ENCODE data around the gene TNFSF12.

DNA sequence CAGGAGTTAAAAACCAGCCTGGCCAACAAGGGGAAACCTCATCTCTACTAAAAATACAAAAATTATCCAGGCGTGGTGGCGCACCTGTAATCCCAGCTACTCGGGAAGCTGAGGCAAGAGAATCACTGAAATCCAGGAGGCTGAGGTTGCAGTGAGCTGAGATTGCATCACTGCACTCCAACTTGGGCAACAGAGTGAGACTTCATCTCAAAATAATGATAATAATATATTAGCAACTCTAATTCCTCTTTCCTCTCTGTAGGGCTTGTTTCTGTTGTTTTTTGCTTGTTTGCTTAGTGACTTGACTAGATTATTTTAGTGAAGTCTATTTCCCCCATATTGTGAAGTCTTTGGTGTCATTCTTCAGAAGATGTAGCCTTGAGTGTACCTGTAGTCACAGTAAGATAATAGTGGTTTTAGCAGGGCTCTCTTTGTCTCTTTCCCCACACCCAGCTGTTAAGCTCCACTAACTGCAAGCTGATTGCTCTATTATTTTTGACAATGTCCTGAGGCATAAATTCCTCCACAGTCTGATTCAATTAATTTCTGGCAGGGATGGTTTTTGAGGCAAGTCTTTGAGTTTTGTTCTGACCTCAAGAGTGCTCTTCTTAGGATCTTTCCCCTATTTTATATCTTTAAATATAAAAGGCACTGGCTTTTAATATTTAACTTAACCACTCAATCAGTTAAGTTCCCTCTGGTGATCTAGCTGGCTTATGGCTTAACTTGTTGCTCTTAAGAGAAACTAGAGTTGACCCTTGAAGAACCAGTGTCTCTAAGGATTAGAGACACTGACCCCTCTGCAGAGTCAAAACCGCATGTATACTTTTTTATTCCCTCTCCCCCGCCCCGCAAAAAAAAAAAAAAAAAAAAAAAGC, 18.6 kb upstream of the TNFSF12 start:
- TF ChIP-seq, protein P1, sequence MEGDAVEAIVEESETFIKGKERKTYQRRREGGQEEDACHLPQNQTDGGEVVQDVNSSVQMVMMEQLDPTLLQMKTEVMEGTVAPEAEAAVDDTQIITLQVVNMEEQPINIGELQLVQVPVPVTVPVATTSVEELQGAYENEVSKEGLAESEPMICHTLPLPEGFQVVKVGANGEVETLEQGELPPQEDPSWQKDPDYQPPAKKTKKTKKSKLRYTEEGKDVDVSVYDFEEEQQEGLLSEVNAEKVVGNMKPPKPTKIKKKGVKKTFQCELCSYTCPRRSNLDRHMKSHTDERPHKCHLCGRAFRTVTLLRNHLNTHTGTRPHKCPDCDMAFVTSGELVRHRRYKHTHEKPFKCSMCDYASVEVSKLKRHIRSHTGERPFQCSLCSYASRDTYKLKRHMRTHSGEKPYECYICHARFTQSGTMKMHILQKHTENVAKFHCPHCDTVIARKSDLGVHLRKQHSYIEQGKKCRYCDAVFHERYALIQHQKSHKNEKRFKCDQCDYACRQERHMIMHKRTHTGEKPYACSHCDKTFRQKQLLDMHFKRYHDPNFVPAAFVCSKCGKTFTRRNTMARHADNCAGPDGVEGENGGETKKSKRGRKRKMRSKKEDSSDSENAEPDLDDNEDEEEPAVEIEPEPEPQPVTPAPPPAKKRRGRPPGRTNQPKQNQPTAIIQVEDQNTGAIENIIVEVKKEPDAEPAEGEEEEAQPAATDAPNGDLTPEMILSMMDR (IDR thresholded peaks at IDR 0.05) = no peak
- no peak for TF ChIP-seq POLR2A (IDR thresholded peaks at IDR 0.05)
- no peak for TF ChIP-seq POLR2AphosphoS5 (IDR thresholded peaks at IDR 0.05; ENCODE audit: insufficient read depth in 1 of 2, low read depth in 1 of 2)
